Fibroblast of lung (primary cell): ENCODE measurements around the gene PARG. TPM values are rescaled to one million over a fixed set of nuclear protein-coding genes. Genes with fewer than 3 reads are reported as not detected.

Experiments
- DNase-seq, 2 donors: peaks; one replicate each; pipeline versions ENCODE4 v3.0.0 to v3.0.0-alpha.2; 2010; ENCODE audit warnings: low read depth in 2 of 2
- H2AFZ ChIP-seq: 2 replicates; pipeline ENCODE4 v1.5.1; 2012; ENCODE audit warnings: low read length, control low read depth, inconsistent platforms
- H3K27ac ChIP-seq: 2 replicates; pipeline ENCODE4 v1.5.1; 2011; ENCODE audit warnings: low read length, control low read depth; ENCODE audit not compliant: insufficient read depth
- H3K27me3 ChIP-seq: 2 replicates; pipeline ENCODE4 v1.5.1; 2011; ENCODE audit warnings: mild to moderate bottlenecking, low read length; ENCODE audit not compliant: control insufficient read depth, insufficient read depth
- H3K36me3 ChIP-seq: 2 replicates; pipeline ENCODE4 v1.5.1; 2011; ENCODE audit warnings: low read length; ENCODE audit not compliant: control insufficient read depth, insufficient read depth
- H3K4me1 ChIP-seq: 2 replicates; pipeline ENCODE4 v1.5.1; 2011; ENCODE audit warnings: low read length; ENCODE audit not compliant: control insufficient read depth, insufficient read depth; ENCODE audit errors: extremely low read depth
- H3K4me2 ChIP-seq: 2 replicates; pipeline ENCODE4 v1.5.1; 2011; ENCODE audit warnings: low read length, control low read depth; ENCODE audit not compliant: insufficient read depth; ENCODE audit errors: extremely low read depth
- H3K4me3 ChIP-seq, 4 experiments: fragments of 200-600 bp in 1 of 4; sonication (generic) in 1 of 4; replicated peaks in 1 of 4; 2 replicates each; pipeline ENCODE4 v1.5.1; 2011 to 2016; ENCODE audit warnings: low read length in 4 of 4, low read depth in 3 of 4, mild to moderate bottlenecking in 3 of 4, control low read depth in 2 of 4, inconsistent platforms in 1 of 4, mixed read lengths in 1 of 4; ENCODE audit not compliant: insufficient read depth in 1 of 4; ENCODE audit errors: control extremely low read depth in 1 of 4
- H3K79me2 ChIP-seq: 2 replicates; pipeline ENCODE4 v1.5.1; 2012; ENCODE audit warnings: mild to moderate bottlenecking, low read length, inconsistent platforms; ENCODE audit not compliant: control insufficient read depth, insufficient read depth
- H3K9ac ChIP-seq: 2 replicates; pipeline ENCODE4 v1.5.1; 2011; ENCODE audit warnings: mild to moderate bottlenecking, low read length, control low read depth; ENCODE audit not compliant: insufficient read depth
- H3K9me3 ChIP-seq: 2 replicates; pipeline ENCODE4 v1.5.1; 2012; ENCODE audit warnings: low read depth, low read length; ENCODE audit not compliant: control insufficient read depth, insufficient read depth
- H4K20me1 ChIP-seq: 2 replicates; pipeline ENCODE4 v1.5.1; 2011; ENCODE audit warnings: low read length; ENCODE audit not compliant: control insufficient read depth, insufficient read depth; ENCODE audit errors: extremely low read depth
- EZH2 ChIP-seq: IDR thresholded peaks from 2 replicates; pipeline ENCODE4 v1.5.1; 2012; ENCODE audit warnings: low read length, control low read depth, mild to moderate bottlenecking; ENCODE audit errors: missing control alignments
- polyA plus RNA-seq, 2 donors: library from polyadenylated mRNA; depleted of rRNA in 1 of 2; stranded (reverse) in 1 of 2; unstranded in 1 of 2; fragments of >200 nt; gene quantifications; 2 replicates each; pipeline ENCODE4 v1.2.1, GENCODE V29; 2011 to 2012; ENCODE audit warnings: missing spikeins in 1 of 2
- total RNA-seq: library from RNA; depleted of rRNA; stranded (reverse); fragments of >200 nt; gene quantifications from 2 replicates; pipeline ENCODE4 v1.2.1, GENCODE V29; 2014
- TF ChIP-seq, protein P1 (sequence below), 2 donors: IDR thresholded peaks in 1 of 2; conservative IDR thresholded peaks in 1 of 2; 1 replicate in 1 of 2; 2 replicates in 1 of 2; pipeline ENCODE4 v1.5.1; 2011 to 2012; ENCODE audit warnings: low read length in 2 of 2, control low read depth in 1 of 2, inconsistent platforms in 1 of 2, low read depth in 1 of 2, mild to moderate bottlenecking in 1 of 2

PARG gene
- total and polyA plus RNA-seq, 2 donors (not counting 1 experiment from before 2014, with no cell fraction given) = 12.1 to 34.7 TPM

DNA sequence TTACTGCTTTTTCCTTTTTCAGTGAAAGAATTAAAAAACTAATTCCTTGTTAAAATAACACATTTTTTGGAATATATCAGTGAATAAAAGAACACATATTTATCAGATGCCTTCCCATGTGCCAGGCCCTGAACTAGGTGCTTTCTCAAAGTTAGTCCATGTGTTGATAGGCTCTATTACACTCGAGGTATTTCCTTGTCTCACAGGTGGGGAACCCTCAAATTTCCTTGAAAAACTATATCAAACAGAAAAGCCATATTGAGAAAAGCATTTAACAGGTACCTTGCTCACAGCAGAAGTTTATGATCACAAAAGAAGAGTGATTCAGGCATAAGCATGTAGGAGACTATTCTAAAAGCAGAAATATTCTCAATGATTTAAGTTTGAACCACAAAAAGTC, 104.1 kb downstream of the PARG start:
- H3K36me3 ChIP-seq = no peaks in the 10 kb centered on the region
- no peak for DNase-seq
- TF ChIP-seq EZH2 = no peak
- H3K9ac ChIP-seq = no peak overlapping the region
- H3K4me2 ChIP-seq = no peak overlapping the region
- no peaks in the 10 kb centered on the region for H4K20me1 ChIP-seq
- no peaks in the 10 kb centered on the region for H3K4me1 ChIP-seq
- no peaks in the 10 kb centered on the region for H3K27me3 ChIP-seq
- no peak overlapping the region for H3K4me3 ChIP-seq
- H3K27ac ChIP-seq = no peak overlapping the region
- H3K79me2 ChIP-seq = no peaks in the 10 kb centered on the region
- H3K9me3 ChIP-seq = no peaks in the 10 kb centered on the region
- no peak overlapping the region for H2AFZ ChIP-seq

DNA sequence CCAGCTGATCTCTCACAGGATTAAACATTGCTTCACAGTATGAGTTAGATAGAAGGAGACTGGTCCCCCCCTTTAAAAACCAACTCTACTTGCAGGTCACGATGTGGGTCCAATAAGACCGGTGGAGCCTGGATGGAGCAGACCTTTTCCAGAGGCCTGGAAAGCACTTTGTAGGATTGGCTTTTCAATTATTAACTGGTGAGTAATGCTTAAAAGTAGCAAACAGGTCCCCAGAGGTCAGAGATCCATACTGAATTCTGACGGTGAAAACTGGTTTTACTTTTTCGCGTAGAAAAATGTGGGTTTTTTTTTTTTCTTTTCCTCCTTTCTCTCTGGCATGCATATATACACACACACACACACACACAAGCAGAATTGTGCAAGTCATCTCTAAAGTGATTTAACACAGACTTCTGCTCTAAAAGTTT, 104.8 kb downstream of the PARG start:
- peak; percentile 14 to 36 for DNase-seq

DNA sequence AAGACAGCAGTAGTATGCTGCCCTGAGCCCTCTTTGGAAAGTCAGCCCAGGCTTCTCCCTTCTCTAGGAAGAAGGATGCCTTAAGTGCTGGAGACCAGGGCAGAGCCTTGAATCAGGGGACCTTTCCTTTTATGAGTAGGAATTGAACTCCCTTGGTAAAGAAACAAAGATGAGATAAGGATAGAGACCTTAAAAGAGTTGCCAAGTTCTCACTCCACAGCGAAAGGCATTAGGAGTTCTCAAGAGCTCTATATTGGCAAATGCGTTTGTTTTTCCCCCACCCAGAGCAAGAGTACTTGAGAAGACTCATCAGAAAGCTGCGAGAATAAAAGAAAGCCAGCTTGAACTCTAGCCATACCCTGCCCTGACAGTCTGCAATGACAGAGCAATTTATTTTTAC, 106.9 kb downstream of the PARG start:
- no peak overlapping the region for H2AFZ ChIP-seq
- H4K20me1 ChIP-seq = no peaks in the 10 kb centered on the region
- peak in 1 of 2 donors; percentile 26 for DNase-seq
- no peaks in the 10 kb centered on the region for H3K27me3 ChIP-seq
- H3K79me2 ChIP-seq = no peaks in the 10 kb centered on the region
- H3K36me3 ChIP-seq = peaks cover 2% of the 10 kb centered on the region
- no peak for TF ChIP-seq EZH2
- TF ChIP-seq, protein P1, sequence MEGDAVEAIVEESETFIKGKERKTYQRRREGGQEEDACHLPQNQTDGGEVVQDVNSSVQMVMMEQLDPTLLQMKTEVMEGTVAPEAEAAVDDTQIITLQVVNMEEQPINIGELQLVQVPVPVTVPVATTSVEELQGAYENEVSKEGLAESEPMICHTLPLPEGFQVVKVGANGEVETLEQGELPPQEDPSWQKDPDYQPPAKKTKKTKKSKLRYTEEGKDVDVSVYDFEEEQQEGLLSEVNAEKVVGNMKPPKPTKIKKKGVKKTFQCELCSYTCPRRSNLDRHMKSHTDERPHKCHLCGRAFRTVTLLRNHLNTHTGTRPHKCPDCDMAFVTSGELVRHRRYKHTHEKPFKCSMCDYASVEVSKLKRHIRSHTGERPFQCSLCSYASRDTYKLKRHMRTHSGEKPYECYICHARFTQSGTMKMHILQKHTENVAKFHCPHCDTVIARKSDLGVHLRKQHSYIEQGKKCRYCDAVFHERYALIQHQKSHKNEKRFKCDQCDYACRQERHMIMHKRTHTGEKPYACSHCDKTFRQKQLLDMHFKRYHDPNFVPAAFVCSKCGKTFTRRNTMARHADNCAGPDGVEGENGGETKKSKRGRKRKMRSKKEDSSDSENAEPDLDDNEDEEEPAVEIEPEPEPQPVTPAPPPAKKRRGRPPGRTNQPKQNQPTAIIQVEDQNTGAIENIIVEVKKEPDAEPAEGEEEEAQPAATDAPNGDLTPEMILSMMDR (conservative IDR thresholded peaks at IDR 0.05 in 1 of 2, IDR thresholded peaks at IDR 0.05 in 1 of 2; ENCODE audit: low read depth in 1 of 2, low read length in 2 of 2) = no peak
- no peak overlapping the region for H3K4me3 ChIP-seq
- H3K27ac ChIP-seq = no peak overlapping the region
- no peaks in the 10 kb centered on the region for H3K4me1 ChIP-seq
- no peak overlapping the region for H3K4me2 ChIP-seq
- H3K9me3 ChIP-seq = no peaks in the 10 kb centered on the region
- H3K9ac ChIP-seq = no peak overlapping the region

More for the DNA sequence above, 104.8 kb downstream of the PARG start:
- no peaks in the 10 kb centered on the region for H3K36me3 ChIP-seq
- H4K20me1 ChIP-seq = no peaks in the 10 kb centered on the region
- H2AFZ ChIP-seq = no peak overlapping the region
- H3K79me2 ChIP-seq = no peaks in the 10 kb centered on the region
- no peaks in the 10 kb centered on the region for H3K9me3 ChIP-seq
- H3K4me3 ChIP-seq = no peak overlapping the region
- no peaks in the 10 kb centered on the region for H3K4me1 ChIP-seq
- no peak overlapping the region for H3K9ac ChIP-seq
- no peak for TF ChIP-seq EZH2
- TF ChIP-seq, protein P1 (conservative IDR thresholded peaks at IDR 0.05 in 1 of 2, IDR thresholded peaks at IDR 0.05 in 1 of 2; ENCODE audit: low read depth in 1 of 2, low read length in 2 of 2) = no peak
- H3K4me2 ChIP-seq = no peak overlapping the region
- H3K27me3 ChIP-seq = no peaks in the 10 kb centered on the region
- no peak overlapping the region for H3K27ac ChIP-seq
